ENCODE data around the gene MDH2.

Gene MDH2

DNA sequence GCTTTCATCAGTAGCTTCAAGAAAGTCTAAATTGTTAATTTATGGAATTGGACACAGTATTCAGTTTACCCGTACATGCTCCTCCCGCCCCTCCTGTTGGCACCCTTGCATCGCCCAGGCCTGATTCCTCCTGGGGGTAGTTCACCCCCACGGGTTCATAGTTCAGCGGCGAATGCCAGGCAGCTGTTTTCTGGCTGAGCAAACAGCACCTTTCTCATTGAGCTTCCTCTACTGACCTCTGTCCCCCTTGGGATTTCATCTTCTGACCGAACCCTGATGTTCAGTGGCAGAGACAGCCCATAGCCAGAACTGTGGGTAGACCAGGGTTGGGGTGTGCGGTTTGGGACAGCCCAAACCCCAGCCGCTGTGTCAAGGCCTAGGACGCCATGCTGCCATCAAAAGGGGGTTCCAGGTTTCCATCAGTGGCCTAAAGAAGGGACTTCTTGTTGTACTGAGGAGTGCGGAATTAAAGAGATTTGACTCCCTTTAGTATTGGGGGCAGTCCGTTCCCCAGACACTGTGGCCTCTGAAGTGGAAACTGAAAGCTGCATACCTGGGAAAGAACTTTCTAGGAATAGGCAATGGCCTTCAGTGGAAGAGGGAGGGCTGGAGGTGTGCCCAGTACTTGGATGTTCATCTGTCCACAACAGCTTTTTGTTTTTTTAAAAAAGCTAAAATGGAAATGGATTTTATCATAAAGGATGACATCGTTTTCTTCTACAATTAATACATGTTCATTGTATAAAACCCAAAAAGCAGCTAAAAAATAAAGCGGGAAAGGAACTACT, 19.0 kb downstream of the MDH2 start:
- no peak for TF ChIP-seq ZNF70 (CRISPR knock-in tag; IDR thresholded peaks at IDR 0.05)
- TF ChIP-seq CSDC2 (CRISPR knock-in tag; IDR thresholded peaks at IDR 0.05) = no peak
- TF ChIP-seq, protein P1, sequence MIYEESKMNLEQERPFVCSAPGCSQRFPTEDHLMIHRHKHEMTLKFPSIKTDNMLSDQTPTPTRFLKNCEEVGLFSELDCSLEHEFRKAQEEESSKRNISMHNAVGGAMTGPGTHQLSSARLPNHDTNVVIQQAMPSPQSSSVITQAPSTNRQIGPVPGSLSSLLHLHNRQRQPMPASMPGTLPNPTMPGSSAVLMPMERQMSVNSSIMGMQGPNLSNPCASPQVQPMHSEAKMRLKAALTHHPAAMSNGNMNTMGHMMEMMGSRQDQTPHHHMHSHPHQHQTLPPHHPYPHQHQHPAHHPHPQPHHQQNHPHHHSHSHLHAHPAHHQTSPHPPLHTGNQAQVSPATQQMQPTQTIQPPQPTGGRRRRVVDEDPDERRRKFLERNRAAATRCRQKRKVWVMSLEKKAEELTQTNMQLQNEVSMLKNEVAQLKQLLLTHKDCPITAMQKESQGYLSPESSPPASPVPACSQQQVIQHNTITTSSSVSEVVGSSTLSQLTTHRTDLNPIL (CRISPR knock-in tag; IDR thresholded peaks at IDR 0.05; ENCODE audit: low read depth) = no peak
- ATAC-seq = no peak

DNA sequence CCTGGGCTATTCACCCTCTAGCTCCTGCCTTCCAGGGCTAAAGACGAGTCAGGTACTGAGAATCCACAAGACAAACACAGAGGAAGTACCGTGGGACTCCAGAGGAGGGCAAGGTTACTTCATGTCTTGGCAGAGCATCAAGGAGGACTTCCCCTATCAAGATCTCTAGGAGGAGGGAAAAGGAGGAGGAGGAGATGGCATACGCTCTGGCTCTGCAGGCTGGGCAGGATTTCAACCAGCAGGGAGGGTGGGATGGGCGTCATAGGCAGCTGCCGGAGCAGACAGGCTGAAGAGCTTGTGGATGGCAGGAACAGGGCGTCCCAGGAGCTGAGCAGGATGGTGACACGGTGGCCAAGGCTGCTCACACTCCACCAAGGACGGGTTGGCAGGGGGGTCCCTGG, 21.3 kb downstream of the MDH2 start:
- TF ChIP-seq ZFP3 (CRISPR knock-in tag; IDR thresholded peaks at IDR 0.05) (no peak), BACH2 (CRISPR knock-in tag; IDR thresholded peaks at IDR 0.05; ENCODE audit: borderline replicate concordance) (no peak), ZNF565 (CRISPR knock-in tag; conservative IDR thresholded peaks at IDR 0.05; ENCODE audit: low read depth) (no peak), TCF4 (CRISPR knock-in tag; IDR thresholded peaks at IDR 0.05; ENCODE audit: borderline replicate concordance) (no peak), CSDC2 (CRISPR knock-in tag; IDR thresholded peaks at IDR 0.05) (no peak), RARB (CRISPR knock-in tag; IDR thresholded peaks at IDR 0.05) (no peak), ZNF70 (CRISPR knock-in tag; IDR thresholded peaks at IDR 0.05) (no peak), OSR1 (CRISPR knock-in tag; IDR thresholded peaks at IDR 0.05) (no peak), TOX (CRISPR knock-in tag; IDR thresholded peaks at IDR 0.05; ENCODE audit: borderline replicate concordance) (no peak), PPARA (CRISPR knock-in tag; IDR thresholded peaks at IDR 0.05; ENCODE audit: borderline replicate concordance) (no peak), ZFP30 (CRISPR knock-in tag; IDR thresholded peaks at IDR 0.05) (no peak), SNAI2 (CRISPR knock-in tag; IDR thresholded peaks at IDR 0.05) (no peak), ESRRG (CRISPR knock-in tag; IDR thresholded peaks at IDR 0.05) (no peak), ZC3H10 (CRISPR knock-in tag; IDR thresholded peaks at IDR 0.05) (no peak), ARNTL (CRISPR knock-in tag; IDR thresholded peaks at IDR 0.05; ENCODE audit: borderline replicate concordance, low read depth) (no peak)
- TF ChIP-seq, protein P2, sequence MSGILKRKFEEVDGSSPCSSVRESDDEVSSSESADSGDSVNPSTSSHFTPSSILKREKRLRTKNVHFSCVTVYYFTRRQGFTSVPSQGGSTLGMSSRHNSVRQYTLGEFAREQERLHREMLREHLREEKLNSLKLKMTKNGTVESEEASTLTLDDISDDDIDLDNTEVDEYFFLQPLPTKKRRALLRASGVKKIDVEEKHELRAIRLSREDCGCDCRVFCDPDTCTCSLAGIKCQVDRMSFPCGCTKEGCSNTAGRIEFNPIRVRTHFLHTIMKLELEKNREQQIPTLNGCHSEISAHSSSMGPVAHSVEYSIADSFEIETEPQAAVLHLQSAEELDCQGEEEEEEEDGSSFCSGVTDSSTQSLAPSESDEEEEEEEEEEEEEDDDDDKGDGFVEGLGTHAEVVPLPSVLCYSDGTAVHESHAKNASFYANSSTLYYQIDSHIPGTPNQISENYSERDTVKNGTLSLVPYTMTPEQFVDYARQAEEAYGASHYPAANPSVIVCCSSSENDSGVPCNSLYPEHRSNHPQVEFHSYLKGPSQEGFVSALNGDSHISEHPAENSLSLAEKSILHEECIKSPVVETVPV (CRISPR knock-in tag; IDR thresholded peaks at IDR 0.05) = no peak
- TF ChIP-seq, protein P1 (CRISPR knock-in tag; IDR thresholded peaks at IDR 0.05; ENCODE audit: low read depth) = no peak
- TF ChIP-seq, protein P3, sequence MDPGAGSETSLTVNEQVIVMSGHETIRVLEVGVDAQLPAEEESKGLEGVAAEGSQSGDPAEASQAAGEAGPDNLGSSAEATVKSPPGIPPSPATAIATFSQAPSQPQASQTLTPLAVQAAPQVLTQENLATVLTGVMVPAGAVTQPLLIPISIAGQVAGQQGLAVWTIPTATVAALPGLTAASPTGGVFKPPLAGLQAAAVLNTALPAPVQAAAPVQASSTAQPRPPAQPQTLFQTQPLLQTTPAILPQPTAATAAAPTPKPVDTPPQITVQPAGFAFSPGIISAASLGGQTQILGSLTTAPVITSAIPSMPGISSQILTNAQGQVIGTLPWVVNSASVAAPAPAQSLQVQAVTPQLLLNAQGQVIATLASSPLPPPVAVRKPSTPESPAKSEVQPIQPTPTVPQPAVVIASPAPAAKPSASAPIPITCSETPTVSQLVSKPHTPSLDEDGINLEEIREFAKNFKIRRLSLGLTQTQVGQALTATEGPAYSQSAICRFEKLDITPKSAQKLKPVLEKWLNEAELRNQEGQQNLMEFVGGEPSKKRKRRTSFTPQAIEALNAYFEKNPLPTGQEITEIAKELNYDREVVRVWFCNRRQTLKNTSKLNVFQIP (CRISPR knock-in tag; IDR thresholded peaks at IDR 0.05; ENCODE audit: borderline replicate concordance, low read depth) = no peak
- TF ChIP-seq, protein P4, sequence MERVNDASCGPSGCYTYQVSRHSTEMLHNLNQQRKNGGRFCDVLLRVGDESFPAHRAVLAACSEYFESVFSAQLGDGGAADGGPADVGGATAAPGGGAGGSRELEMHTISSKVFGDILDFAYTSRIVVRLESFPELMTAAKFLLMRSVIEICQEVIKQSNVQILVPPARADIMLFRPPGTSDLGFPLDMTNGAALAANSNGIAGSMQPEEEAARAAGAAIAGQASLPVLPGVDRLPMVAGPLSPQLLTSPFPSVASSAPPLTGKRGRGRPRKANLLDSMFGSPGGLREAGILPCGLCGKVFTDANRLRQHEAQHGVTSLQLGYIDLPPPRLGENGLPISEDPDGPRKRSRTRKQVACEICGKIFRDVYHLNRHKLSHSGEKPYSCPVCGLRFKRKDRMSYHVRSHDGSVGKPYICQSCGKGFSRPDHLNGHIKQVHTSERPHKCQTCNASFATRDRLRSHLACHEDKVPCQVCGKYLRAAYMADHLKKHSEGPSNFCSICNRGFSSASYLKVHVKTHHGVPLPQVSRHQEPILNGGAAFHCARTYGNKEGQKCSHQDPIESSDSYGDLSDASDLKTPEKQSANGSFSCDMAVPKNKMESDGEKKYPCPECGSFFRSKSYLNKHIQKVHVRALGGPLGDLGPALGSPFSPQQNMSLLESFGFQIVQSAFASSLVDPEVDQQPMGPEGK (CRISPR knock-in tag; IDR thresholded peaks at IDR 0.05; ENCODE audit: borderline replicate concordance) = no peak
- ATAC-seq = peak; percentile 91

DNA sequence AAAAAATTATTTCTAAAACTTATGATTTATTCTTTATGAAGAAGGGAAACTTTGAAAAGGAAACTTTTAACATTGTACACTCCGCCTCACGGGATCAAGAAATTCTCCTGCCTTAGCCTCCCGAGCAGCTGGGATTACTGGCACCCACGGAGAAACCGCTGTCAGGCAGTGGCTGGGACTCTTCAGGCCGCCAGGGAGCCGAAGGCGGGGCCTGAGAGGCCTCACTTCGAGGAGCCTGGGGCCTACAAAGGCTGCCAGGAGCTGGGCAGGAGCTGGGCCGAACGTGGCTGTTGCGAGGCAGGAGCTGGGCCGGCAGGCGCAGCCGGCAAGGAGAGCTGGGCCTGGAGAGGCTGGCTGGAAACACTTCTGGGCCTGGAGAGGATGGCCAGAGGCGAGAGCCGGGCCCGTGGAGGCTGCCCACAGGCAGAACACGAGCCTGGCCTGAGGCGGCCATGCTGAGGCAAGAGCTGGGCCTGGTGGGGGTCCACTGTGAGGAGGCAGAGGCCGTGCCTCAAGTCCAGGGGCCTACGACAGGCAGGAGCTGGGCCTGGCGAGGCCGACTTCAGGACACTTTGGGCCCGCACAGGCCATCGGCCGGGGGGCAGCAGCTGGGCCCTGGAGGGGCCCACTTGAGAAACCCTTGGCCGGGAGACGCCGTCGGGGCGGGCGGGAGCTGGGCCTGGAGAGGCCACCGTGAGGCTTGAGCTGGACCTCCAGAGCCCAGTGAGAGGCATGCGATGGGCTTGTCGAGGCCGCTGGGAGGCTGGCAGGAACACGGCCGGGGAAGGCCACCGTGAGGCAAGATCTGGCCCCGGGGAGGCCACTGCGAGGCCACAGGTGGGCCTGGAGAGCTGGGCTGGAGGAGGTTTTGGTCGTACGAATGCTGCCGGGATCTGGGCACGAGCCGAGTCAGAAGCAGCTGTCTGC, 23.7 kb downstream of the MDH2 start:
- TF ChIP-seq, protein P2 (CRISPR knock-in tag; IDR thresholded peaks at IDR 0.05) = no peak
- no peak for TF ChIP-seq ZFP30 (CRISPR knock-in tag; IDR thresholded peaks at IDR 0.05)
- TF ChIP-seq TCF4 (CRISPR knock-in tag; IDR thresholded peaks at IDR 0.05; ENCODE audit: borderline replicate concordance) = no peak
- TF ChIP-seq ZNF8 (CRISPR knock-in tag; IDR thresholded peaks at IDR 0.05) = no peak
- TF ChIP-seq, protein P1 (CRISPR knock-in tag; IDR thresholded peaks at IDR 0.05; ENCODE audit: low read depth) = no peak
- no peak for TF ChIP-seq SNAI2 (CRISPR knock-in tag; IDR thresholded peaks at IDR 0.05)
- no peak for TF ChIP-seq OSR1 (CRISPR knock-in tag; IDR thresholded peaks at IDR 0.05)
- TF ChIP-seq CSDC2 (CRISPR knock-in tag; IDR thresholded peaks at IDR 0.05) = no peak
- no peak for ATAC-seq

Data from SK-N-SH treated with all-trans-retinoic acid at 6 μM for 48 hours (cell line).